HG02970 (cell line): Measurements from ENCODE around the gene NALCN.

ENCODE experiments used
- ATAC-seq: cut with Tn5 transposase; IDR thresholded peaks from one replicate; pipeline ENCODE4 v1.9.1; 2021; ENCODE audit warnings: mild to moderate bottlenecking, moderate library complexity, moderate number of reproducible peaks; ENCODE audit not compliant: unreplicated experiment, low FRiP score

Gene NALCN

GRCh38 chr13:101217086-101217485, 199.2 kb downstream of the NALCN start:
- no peak for ATAC-seq

- ATAC-seq = no peak
Measured at GRCh38 chr13:101211261-101211660, 205.0 kb downstream of the NALCN start.

GRCh38 chr13:101210774-101211173, 205.5 kb downstream of the NALCN start:
- no peak for ATAC-seq

DNA sequence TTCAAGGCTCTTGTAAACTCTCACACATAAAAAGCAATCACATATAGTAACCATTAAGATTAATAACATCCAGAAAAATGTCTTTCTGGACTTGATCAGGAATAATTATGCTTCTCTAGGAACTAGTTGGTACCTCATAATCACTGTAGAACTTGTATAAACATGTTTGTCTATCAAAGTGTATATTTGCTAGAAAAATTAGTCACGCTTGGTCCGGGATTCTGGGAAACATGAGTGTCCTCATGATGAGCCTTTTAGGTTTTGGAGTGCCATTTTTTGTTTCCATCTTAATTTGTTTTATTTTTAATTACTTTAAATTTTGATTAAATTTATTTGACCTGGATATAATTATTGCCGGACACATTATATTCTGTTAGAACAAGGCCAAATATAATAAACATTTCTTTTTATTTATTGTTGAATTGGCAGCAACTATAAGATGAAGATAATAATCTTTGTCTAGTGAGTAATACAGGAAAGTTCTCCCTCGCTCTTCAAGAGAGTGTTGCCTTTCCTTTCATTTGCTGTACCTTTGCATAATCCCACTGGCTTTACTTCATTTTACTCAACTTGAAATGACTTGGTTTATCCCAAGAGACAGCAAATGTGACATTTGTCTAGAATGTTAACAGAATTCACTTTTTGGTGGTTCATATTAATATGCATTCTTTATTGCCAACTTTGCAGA, 207.0 kb downstream of the NALCN start:
- no peak for ATAC-seq

DNA sequence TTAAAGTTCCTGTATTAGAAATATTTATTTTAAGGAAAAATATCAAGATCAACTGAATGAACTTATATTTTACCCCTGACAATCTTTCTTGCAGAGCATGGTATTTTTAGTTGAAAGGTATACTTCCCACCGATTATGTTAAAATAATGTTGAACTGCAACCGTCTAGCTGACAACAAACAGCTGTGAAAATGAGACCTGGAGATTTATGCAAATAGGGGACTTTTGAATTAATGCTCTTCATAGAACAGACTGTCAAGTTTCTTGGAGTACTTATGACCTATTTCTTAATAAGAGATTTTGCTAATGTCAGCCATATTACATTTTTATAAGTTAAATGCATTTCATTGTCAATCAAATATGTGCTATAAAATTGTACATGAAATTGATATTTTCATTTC, 210.9 kb downstream of the NALCN start:
- ATAC-seq = no peak

DNA sequence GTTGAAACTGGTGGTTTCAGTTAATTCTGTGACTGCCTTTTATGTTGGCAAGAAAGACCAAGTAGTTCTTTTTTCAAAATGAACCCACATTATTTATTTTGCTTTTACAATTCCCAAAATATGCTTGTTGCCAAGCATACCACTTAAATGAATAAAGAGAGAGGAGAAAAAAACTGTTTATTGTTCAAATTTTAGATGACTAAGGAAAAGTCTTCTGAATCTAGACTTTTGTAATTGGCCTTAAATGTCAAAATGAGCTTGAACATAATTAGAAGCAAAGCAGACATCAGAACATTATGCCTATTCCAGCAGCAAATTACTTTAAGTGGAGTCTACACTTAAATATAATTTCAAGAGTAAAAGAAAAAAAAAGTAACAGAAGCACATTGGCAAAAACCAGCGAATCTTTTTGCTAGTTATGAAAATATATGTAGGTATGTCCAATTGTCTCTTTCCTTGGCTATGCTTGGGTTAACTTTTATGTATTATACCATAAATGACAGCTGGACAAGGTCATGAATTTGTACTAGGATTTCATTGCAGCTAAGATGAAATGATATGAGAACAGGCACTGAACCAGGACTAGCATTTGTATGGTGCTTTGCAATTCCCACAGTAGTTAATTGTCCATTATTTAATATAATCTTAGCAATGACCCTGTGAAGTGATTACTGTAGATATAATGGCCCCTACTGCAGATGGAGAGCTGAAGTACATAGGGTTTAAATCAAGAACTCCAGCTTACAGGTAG, 211.9 kb downstream of the NALCN start:
- ATAC-seq = no peak

DNA sequence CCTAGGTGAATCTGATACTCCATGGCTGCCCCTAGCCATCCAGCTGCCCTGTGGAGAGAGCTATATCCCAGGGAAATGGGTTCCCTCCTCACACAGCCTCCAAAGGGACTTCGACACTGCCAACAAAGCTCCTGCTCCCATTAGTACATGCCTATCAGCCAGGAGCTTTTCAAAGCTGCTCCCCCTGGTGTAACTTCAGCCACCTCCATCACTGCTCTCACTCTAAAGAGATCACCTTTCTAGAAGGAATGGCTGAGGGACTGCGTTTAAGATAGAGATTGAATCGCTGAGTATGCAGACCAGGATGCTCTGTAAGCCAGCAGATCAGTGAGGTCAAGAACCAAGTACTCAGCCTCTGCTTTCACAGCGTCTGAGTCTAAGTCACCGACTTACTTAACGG, 213.7 kb downstream of the NALCN start:
- no peak for ATAC-seq

- ATAC-seq = no peak
Measured at GRCh38 chr13:101190976-101191375, 225.3 kb downstream of the NALCN start.

GRCh38 chr13:101190337-101190736, 226.0 kb downstream of the NALCN start:
- no peak for ATAC-seq

DNA sequence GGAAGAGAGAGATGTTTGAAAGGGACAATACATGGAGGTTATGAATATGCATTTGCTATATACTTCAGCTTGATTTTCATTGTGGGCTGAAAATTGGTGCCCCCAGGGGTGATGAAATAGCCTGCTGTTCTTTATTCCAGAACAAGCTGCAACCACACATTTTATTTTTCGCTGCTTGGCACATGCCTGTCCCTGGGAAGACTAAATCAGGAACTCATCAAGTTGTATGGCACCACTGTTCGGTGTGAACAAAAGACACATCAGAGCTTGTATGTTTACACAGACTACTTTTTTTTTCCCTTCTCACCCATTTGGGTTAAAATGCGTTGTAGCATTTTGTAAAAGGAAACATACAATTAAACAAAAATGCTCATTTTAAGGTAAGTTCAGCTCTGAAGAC, 230.7 kb downstream of the NALCN start:
- ATAC-seq = no peak

DNA sequence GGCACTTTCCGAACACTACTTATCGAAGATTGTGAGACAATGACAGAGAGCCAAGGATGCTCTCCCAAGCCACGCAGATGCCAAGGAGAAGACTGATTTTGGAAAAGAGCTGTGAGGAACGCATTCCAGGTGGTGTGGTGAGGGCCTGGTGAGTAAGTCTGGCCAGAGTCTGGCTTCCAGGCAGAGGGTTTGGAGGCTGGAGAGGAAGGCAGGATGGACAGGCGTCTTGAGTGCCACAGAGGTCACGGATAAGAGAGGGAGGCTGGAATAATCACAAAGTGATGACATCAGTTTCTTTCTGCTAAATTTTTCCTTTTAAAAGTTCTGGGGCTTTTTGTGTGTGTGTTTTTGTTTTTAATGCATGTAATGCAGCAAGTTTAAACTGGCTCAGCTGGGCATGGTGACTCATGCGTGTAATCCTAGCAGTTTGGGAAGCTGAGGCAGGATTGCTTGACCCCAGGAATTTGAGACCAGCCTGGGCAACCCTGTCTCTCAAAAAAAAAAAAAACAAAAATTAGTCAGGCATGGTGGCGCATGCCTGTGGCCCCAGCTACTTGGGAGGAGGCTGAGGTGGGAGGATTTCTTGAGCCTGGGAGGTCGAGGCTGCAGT, 235.1 kb downstream of the NALCN start:
- no peak for ATAC-seq

DNA sequence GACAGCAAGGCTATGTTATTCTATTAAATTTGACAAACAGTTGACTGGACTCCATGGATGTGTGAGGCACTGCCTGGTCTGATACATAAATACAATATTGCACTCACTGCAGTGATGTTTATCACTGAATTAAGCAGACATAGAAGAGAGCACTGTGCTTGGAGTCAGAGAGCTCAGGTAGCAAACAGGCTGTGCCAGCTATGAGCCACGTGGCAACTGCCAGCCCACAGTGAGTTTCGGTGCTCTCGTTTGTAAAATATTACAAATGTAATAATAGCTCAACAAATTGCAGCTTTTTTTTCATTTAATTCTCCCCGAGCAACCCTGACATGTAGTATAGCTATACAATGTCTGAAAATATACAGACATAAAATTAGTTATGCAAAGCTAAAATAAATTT, 237.3 kb downstream of the NALCN start:
- no peak for ATAC-seq

GRCh38 chr13:101178406-101178805, 237.9 kb downstream of the NALCN start:
- no peak for ATAC-seq

- ATAC-seq = no peak
Measured at GRCh38 chr13:101170306-101170705, 246.0 kb downstream of the NALCN start.

GRCh38 chr13:101157261-101157660, 259.0 kb downstream of the NALCN start:
- no peak for ATAC-seq

DNA sequence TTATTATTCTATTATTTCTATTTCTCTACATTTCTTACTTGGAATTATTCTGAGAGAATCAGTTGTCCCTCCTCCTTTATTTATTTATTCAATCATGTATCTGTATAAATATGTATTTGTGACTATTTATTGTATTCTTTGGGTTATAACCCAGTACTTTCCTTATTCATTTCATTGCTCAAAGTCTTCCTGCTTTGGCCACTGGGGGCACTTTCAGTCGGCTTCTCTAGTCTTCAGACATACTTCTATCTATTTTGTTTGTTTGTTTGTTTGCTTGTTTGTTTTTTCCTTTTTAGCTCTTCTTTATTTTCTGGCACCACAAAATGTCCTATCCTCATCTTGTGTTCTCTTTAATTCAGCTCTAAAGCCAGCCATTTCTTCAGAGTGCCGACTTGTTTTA, 260.4 kb downstream of the NALCN start:
- ATAC-seq = no peak

DNA sequence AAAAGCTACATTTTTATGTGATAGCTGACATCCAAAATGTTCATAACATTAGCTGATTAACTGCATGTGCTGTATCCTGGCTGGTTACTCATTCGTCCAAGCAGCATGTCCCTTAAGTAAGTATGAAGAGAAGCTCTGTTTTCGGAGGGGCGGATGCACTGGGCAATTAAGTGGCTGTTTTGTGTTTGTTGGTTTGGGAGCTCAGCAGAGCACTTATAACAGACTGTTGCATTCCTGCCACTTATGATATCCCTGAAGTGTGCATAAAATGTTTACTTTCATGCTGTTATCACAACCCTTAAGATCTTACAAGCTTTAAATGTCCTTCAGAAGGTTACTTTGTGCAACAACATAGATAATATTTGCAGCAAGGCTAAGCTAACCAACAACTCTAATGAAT, 264.1 kb downstream of the NALCN start:
- ATAC-seq = no peak

DNA sequence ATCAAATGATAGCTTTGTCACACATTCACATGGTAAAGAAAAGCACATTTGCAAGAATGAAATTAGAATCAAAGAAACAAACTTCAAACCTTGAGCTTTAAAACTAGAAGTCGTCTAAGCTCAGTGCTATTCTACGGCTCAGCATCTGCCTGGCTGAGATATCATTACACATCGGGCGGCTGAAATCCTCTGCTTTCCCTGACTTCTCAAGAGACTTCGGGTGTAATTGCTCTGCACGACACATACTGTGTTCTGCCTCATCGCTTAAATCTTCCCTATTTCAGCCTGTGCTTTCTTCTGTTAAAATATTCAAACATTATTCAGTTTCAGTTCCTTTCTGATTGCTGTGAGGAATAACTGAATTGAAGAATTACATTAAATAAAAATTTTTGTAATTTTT, 265.3 kb downstream of the NALCN start:
- ATAC-seq = no peak

DNA sequence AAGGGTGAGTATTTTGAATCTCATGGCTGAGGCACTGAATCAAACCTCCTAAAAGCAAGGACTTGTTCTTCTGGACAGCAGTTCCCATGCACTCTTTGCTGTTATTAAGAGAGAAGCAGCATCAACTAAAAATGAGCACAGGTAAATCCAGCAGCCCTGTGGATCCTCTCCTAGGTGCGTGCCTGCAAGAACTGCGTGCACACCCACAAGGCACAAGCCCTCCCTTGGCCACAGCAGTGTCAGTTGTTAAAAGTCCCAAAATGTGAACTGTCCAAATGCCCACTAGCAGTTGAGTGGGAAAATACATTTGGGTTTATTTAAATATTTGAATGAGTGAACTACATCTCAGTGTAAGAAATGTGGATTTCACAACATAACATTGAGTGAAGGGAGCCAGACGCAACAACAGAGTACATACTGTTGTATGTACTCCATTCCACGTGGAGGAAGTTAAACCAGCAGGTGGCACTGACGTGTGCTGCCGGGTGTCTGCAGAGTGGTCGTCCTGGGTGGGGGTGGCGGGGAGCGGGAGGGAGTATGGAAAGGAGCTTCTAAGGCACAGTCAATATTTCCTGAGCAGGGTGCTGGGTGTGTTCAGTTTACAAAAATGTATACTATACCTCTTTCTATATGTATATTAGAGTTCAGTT, 266.4 kb downstream of the NALCN start:
- no peak for ATAC-seq

DNA sequence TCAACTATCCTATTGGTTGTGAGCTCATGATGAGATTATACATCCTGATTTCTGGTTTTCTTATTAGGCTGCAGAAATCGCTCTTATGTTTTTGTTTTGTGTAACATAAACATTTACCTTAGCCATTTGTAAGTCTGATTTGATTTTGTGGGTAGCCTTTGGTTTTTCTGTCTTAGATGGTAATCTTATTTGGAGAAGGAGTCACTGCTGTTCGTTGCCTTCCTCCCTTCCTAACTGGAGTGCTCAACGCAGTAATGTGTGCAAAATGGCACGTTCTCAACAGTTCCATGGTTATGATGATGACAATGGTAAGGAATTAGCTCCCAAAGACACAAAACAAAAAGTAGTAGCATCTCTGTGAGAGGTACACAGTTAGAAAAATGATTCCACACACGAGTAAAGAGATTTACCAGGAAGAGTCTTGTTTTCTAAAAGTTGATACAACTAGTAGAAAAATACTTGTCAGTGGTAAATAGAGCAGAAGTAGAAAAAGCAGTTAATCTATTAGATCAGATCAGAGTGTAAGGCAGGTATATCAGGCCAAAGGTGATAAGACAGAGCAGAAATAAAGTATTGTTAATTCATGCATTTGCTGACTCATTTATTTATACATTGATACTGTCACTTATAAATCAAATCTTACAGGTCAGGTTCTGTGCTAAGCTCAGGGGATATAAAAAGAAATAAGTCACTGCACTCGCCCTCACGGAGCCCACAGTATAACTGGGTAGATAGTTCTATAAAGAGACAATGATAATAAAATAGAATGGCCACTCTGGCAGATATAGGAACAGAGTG, 270.0 kb downstream of the NALCN start:
- no peak for ATAC-seq
